Fibroblast of mammary gland (primary cell): ENCODE data around the gene MUC6.

Experiments used
- DNase-seq: peaks from one replicate; pipeline ENCODE4 v3.0.0-alpha.2; 2010; ENCODE audit warnings: low read depth
- H3K4me3 ChIP-seq: 2 replicates; pipeline ENCODE4 v1.5.1; 2011; ENCODE audit warnings: low read depth, mild to moderate bottlenecking, low read length, moderate library complexity; ENCODE audit not compliant: control insufficient read depth
- TF ChIP-seq, protein P1 (sequence below): conservative IDR thresholded peaks from 2 replicates; pipeline ENCODE4 v1.5.1; 2011; ENCODE audit warnings: low read depth, low read length, inconsistent platforms; ENCODE audit not compliant: control insufficient read depth, insufficient read depth

MUC6 gene

DNA sequence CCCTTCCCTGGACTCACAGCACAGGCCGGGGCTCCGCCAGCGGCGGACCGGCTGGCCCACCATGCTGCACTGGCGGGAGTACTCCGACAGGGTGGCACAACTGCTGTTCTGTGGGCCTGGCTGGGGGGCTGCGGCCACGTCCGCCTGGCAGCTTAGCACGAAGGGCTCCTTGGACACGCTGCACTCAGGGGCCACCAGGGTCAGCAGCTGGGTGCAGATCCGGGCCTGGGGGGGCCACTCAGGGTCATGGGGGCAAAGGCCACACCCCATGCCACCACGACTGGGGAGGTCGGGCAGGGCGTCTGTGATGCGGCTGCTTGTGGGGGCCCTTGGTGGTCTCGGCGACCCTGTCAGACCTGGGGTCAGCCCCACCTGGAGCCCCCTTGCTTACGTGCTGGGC lies 6.0 kb downstream of the MUC6 start:
- H3K4me3 ChIP-seq = no peak overlapping the region
- TF ChIP-seq, protein P1, sequence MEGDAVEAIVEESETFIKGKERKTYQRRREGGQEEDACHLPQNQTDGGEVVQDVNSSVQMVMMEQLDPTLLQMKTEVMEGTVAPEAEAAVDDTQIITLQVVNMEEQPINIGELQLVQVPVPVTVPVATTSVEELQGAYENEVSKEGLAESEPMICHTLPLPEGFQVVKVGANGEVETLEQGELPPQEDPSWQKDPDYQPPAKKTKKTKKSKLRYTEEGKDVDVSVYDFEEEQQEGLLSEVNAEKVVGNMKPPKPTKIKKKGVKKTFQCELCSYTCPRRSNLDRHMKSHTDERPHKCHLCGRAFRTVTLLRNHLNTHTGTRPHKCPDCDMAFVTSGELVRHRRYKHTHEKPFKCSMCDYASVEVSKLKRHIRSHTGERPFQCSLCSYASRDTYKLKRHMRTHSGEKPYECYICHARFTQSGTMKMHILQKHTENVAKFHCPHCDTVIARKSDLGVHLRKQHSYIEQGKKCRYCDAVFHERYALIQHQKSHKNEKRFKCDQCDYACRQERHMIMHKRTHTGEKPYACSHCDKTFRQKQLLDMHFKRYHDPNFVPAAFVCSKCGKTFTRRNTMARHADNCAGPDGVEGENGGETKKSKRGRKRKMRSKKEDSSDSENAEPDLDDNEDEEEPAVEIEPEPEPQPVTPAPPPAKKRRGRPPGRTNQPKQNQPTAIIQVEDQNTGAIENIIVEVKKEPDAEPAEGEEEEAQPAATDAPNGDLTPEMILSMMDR = no peak
- DNase-seq = no peak

DNA sequence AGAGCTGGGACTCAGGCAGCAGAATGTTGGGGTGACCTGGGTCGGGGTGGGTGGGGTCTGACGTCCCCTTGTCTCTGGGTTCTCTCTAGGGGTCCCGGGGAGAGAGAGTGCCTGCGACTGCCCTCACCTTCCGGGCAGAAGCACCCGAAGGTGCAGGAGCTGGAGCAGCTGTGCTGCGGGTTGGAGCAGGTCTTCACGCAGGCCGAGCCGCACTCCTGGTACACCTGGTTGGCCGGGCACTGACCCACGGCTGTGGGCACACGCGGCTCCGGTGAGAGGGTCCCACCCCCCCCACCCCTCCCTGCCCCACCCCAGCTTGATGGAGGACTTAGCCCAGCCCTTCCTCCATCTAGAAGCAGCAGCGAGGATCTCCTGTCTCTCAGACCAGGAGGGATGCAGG lies 6.4 kb downstream of the MUC6 start:
- no peak overlapping the region for H3K4me3 ChIP-seq
- TF ChIP-seq, protein P1 = no peak
- DNase-seq = no peak

DNA sequence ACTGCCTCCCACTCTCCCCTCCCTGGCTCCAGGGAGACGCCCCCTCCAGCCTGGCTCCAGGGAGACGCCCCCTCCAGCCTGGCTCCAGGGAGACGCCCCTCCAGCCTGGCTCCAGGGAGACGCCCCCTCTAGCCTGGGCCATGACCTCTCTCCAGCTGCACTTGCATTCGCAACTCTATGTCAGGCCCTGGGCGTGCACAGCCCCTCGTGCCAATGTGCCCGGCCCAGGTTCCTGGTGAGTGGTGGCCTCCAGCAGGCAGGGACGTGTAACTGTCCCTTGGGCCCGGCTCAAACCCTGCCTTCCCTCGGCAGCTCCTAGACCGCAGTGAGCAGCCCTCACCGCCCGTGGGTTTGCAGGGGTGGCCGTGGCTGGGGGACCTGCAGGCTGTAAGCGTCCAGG lies 6.9 kb downstream of the MUC6 start:
- TF ChIP-seq, protein P1 = no peak
- no peak overlapping the region for H3K4me3 ChIP-seq
- DNase-seq = no peak

DNA sequence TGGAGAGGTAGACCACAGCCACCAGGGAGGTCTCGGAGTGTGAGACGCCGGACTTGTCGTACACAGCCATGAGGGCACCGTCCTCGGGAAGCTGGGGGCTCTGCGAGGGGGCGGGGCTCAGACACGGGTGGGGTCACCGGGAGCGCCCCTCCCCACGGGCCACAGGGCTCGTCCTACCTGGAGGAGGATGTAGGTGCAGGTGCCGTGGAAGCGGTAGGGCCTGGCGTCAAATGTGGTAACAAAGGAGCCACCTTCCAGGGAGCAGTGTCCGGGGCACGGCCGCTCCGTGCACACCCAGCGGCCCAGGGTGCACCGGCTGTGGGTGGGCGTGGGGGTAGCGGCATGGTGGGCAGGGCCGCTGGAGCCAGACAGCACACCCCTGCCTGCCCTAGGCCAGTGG lies 7.5 kb downstream of the MUC6 start:
- H3K4me3 ChIP-seq = no peak overlapping the region
- TF ChIP-seq, protein P1 = no peak
- DNase-seq = no peak

DNA sequence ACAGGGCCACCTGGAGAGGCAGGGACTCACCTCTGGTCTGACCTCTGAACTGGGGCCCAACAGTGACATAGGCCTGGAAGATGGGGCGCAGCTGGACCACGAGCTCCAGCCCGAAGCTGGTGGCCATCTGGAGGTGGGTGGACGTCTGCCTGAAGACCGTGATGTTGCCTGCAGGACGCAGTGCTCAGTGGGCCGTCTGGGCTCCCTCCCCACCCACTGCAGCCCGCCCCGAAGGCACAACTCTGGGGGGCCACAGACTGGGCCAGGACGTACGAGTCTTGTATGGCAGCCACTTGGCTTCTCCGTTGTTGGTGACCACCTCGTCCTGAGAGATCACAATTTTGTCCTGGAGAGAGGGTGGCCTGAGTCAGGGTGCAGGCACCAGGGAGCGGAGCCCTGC lies 7.9 kb downstream of the MUC6 start:
- TF ChIP-seq, protein P1 = no peak
- H3K4me3 ChIP-seq = no peak overlapping the region
- no peak for DNase-seq

- TF ChIP-seq, protein P1 = no peak
- no peak for DNase-seq
- H3K4me3 ChIP-seq = no peak overlapping the region
These were observed 8.3 kb downstream of the MUC6 start for GRCh38 chr11:1028291-1028540.

DNA sequence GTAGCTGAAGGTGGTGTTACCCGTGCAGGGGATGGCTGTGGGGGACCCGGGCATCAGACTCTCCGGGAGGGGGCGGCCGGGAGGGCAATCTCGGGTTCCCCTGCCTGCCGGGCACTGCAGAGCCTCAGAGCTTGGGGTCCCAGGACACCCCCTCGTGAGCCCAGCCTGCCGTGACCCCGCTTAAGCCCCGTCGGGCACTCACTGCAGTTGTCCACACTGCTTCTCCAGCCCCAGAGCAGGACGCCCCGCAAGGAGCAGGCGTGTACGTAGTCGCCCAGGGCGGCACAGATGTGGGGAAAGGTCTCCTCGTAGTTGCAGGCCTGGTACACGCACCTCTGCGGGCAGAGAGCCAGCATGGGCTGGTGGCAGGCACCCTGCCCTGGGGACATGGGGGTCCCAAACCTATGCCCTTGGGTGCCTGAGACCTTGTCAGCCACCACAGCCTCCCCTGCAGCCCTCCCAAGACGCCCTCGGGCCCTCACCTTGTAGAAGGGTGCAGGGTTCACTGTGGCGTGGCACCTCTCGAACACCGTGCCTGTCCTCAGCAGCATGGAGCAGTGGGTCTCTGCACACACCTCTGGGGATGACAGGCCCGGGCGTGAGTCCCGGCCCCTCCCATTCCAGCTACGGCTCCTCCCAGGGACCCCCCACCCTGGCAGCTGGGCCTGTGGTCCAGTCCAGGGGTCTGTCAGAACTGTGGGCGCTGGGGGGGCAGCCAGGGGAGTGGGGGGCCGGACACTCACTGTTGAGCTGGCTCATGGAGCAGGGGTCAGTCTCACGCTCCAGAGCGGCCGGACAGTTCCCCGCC lies 8.8 kb downstream of the MUC6 start:
- DNase-seq = no peak
- TF ChIP-seq, protein P1 = no peak
- no peak overlapping the region for H3K4me3 ChIP-seq
